ENCODE measurements around the gene NFIL3.

DNA sequence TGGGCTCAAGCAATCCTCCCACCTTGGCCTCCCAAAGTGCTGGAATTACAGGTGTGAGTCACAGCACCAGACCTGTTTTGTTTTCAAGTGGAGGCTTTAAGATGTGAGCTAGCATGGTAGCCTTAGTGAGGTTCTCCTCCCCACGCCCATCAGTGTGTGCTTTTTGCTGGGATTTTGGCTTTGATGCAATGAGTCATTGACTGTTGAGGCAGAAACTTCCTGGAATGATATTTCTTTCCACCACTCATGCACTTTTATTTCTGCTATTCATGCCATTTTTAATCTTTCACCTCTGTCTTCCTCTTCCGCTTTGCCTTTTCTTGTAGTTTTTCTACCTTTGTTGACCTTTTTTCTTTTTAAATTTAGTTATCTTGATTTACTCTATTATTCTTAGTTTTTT lies 4.2 kb upstream of the NFIL3 start:
- TF ChIP-seq CTCF (conservative IDR thresholded peaks at IDR 0.05 in 1 of 2, IDR thresholded peaks at IDR 0.05 in 1 of 2; ENCODE audit: extremely low read depth in 1 of 2, insufficient read depth in 1 of 2, low read depth in 1 of 2, low read length in 2 of 2): no peak
- no peak for TF ChIP-seq EZH2 (IDR thresholded peaks at IDR 0.05; ENCODE audit: borderline replicate concordance, low read length)
